Neural progenitor cell (in vitro differentiated cells): ENCODE data around the gene HCN1.
"Not testable (repeated sequence)": the region's sequence is repeated elsewhere in the genome, so short reads cannot be mapped to it uniquely, and the experiment has no call there.

ENCODE experiments used
- CTCF ChIP-seq: fragments of 200-600 bp; sonication (generic); IDR thresholded peaks from 2 replicates; pipeline ENCODE4 v1.5.1; 2017; ENCODE audit warnings: antibody characterized with exemption, mild to moderate bottlenecking
- EZH2phosphoT487 ChIP-seq: fragments of 200-600 bp; sonication (generic); IDR thresholded peaks from 2 replicates; pipeline ENCODE4 v1.6.1; 2017; ENCODE audit warnings: antibody characterized with exemption

- not testable (repeated sequence) for TF ChIP-seq CTCF, EZH2phosphoT487
These were observed 251.3 kb downstream of the HCN1 start for GRCh38 chr5:45444856-45445255.
